Stimulated activated CD4-positive, alpha-beta T cell treated with anti-CD3 and anti-CD28 coated beads, Interleukin-2, amount 100 ng/mL, for 48 hours (primary cell): ENCODE results near the gene VAPB.
A peak's percentile ranks its signal among the peaks of the same experiment; 100 is the strongest.

Experiments
- DNase-seq, 2 donors: peaks; one replicate each; pipeline ENCODE4 v3.0.0-alpha.2; 2020

VAPB gene

GRCh38 chr20:58466095-58466708 lies 77.2 kb downstream of the VAPB start:
- no peak for DNase-seq

- DNase-seq = no peak
Observed at GRCh38 chr20:58466729-58467571, 77.9 kb downstream of the VAPB start.

- no peak for DNase-seq
Observed at GRCh38 chr20:58467572-58468527, 78.8 kb downstream of the VAPB start.

- DNase-seq = no peak
Observed at GRCh38 chr20:58469616-58470015, 80.6 kb downstream of the VAPB start.

GRCh38 chr20:58470336-58471192 lies 81.5 kb downstream of the VAPB start:
- DNase-seq = no peak

GRCh38 chr20:58471193-58472164 lies 82.5 kb downstream of the VAPB start:
- no peak for DNase-seq

- no peak for DNase-seq
Observed at GRCh38 chr20:58472273-58473018, 83.4 kb downstream of the VAPB start.

- no peak for DNase-seq
Observed at GRCh38 chr20:58473453-58474425, 84.7 kb downstream of the VAPB start.

- DNase-seq = no peak
Observed at GRCh38 chr20:58475466-58475865, 86.4 kb downstream of the VAPB start.

GRCh38 chr20:58478141-58478805 lies 89.2 kb downstream of the VAPB start:
- no peak for DNase-seq

- DNase-seq = no peak
Observed at GRCh38 chr20:58479726-58480440, 90.9 kb downstream of the VAPB start.

GRCh38 chr20:58480551-58481336 lies 91.7 kb downstream of the VAPB start:
- no peak for DNase-seq

GRCh38 chr20:58481481-58482021 lies 92.5 kb downstream of the VAPB start:
- peak; percentile 76 for DNase-seq

GRCh38 chr20:58482416-58482815 lies 93.4 kb downstream of the VAPB start:
- DNase-seq = no peak

GRCh38 chr20:58483051-58483450 lies 94.0 kb downstream of the VAPB start:
- DNase-seq = no peak

GRCh38 chr20:58483470-58483869 lies 94.4 kb downstream of the VAPB start:
- DNase-seq = no peak

- no peak for DNase-seq
Observed at GRCh38 chr20:58485393-58485792, 96.4 kb downstream of the VAPB start.
